GM12892 (cell line): ENCODE results near the gene TBC1D14.

Experiments used
- POLR2A ChIP-seq: IDR thresholded peaks from 2 replicates; pipeline ENCODE4 v1.6.1; 2011; ENCODE audit warnings: low read depth, low read length, control low read depth
- POLR2AphosphoS5 ChIP-seq: IDR thresholded peaks from 2 replicates; pipeline ENCODE4 v1.6.1; 2011; ENCODE audit warnings: low read depth, low read length, control low read depth
- TAF1 ChIP-seq: IDR thresholded peaks from 2 replicates; pipeline ENCODE4 v1.6.1; 2011; ENCODE audit warnings: low read depth, mild to moderate bottlenecking, control low read depth, low read length, borderline replicate concordance

DNA sequence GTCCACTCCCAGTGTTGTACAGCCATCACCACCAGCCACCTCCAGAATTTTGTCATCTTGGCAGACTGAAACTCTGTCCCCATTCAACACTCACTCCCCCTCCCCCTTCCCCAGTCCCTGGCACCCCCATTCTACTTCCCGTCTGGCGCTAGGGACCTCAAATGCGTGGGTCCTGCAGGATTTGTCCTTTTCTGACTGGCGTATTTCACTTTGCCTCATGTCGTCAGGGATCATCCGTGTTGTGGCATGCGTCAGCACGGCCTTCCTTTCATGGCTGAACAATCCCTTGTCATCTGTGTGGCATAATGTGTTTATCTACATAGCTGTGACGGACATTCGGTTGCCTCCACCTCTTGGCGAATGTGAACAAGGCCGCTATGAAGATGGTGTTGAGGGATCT lies 139.0 kb downstream of the TBC1D14 start:
- TF ChIP-seq TAF1 (no peak), POLR2A (no peak), POLR2AphosphoS5 (no peak)
